Posterior cingulate gyrus (tissue), 11 donors: ENCODE results near the gene BMPR1B.

Source experiments
- DNase-seq, 10 donors: peaks; one replicate each; pipeline versions ENCODE4 v3.0.0 to v3.0.0-alpha.2; 2020 to 2021; ENCODE audit warnings: mixed read lengths in 3 of 10
- intact Hi-C: fragments of 100-400 bp; cut with DNase I; formaldehyde crosslinking; loops from one replicate; pipeline ENCODE4 v1.15.1; 2023

BMPR1B gene

GRCh38 chr4:95204873-95205272, 447.1 kb downstream of the BMPR1B start:
- DNase-seq, result no peak
- intact Hi-C loops, result loop anchor here (5.0 kb wide), 1 partner anchor 38 kb away; no protein-coding TSS in a partner anchor
